GM19193 (cell line): ENCODE results near the gene RPL28.

Experiments used
- POLR2A ChIP-seq: IDR thresholded peaks from 4 replicates; pipeline ENCODE4 v1.6.1; 2011; ENCODE audit not compliant: insufficient read depth, insufficient read length; ENCODE audit errors: extremely low read depth

Gene RPL28

GRCh38 chr19:55347442-55348009, 38.2 kb upstream of the RPL28 start:
- no peak for TF ChIP-seq POLR2A

- TF ChIP-seq POLR2A: no peak
Observed at GRCh38 chr19:55348317-55349034, 37.3 kb upstream of the RPL28 start.

- TF ChIP-seq POLR2A: no peak
Observed at GRCh38 chr19:55350620-55351315, 35.0 kb upstream of the RPL28 start.

- no peak for TF ChIP-seq POLR2A
Observed at GRCh38 chr19:55352040-55352439, 33.7 kb upstream of the RPL28 start.

- TF ChIP-seq POLR2A: no peak
Observed at GRCh38 chr19:55352549-55353145, 33.1 kb upstream of the RPL28 start.

- no peak for TF ChIP-seq POLR2A
Observed at GRCh38 chr19:55353356-55353802, 32.4 kb upstream of the RPL28 start.

GRCh38 chr19:55353803-55354697, 31.7 kb upstream of the RPL28 start:
- TF ChIP-seq POLR2A: no peak

GRCh38 chr19:55354698-55355212, 31.0 kb upstream of the RPL28 start, which contains the start of gene COX6B2:
Gene COX6B2, minus strand, starts transcription at chr19:55354719. Its CDS starts 198 bp downstream, at chr19:55354521.
- TF ChIP-seq POLR2A: no peak

- no peak for TF ChIP-seq POLR2A
Observed at GRCh38 chr19:55355213-55355821, 30.4 kb upstream of the RPL28 start.

- no peak for TF ChIP-seq POLR2A
Observed at GRCh38 chr19:55358493-55358892, 27.2 kb upstream of the RPL28 start.

GRCh38 chr19:55358943-55359908, 26.5 kb upstream of the RPL28 start:
- no peak for TF ChIP-seq POLR2A

- TF ChIP-seq POLR2A: no peak
Observed at GRCh38 chr19:55360902-55361301, 24.8 kb upstream of the RPL28 start.
